Testis (tissue), 3 donors: ENCODE measurements around the gene ELOA2. TPM values are rescaled to one million over a fixed set of nuclear protein-coding genes. Genes with fewer than 3 reads are reported as not detected.
"Not testable (repeated sequence)": the region's sequence is repeated elsewhere in the genome, so short reads cannot be mapped to it uniquely, and the experiment has no call there.

Experiments
- DNase-seq: peaks from one replicate; pipeline ENCODE4 v3.0.0-alpha.2; 2019
- H3K27ac ChIP-seq, 2 donors: fragments of 200-600 bp; sonication (generic); one replicate each; pipeline ENCODE4 v1.5.1; 2019
- H3K27me3 ChIP-seq: fragments of 200-600 bp; sonication (generic); one replicate; pipeline ENCODE4 v1.5.1; 2019
- H3K36me3 ChIP-seq: fragments of 200-600 bp; sonication (generic); one replicate; pipeline ENCODE4 v1.5.1; 2017; ENCODE audit warnings: low read depth; ENCODE audit errors: missing control alignments
- H3K4me1 ChIP-seq: fragments of 200-600 bp; sonication (generic); one replicate; pipeline ENCODE4 v1.5.1; 2019
- H3K4me3 ChIP-seq, 2 donors: fragments of 200-600 bp; sonication (generic); one replicate each; pipeline ENCODE4 v1.5.1; 2017 to 2019
- H3K9me3 ChIP-seq: fragments of 200-600 bp; sonication (generic); one replicate; pipeline ENCODE4 v1.5.1; 2017
- POLR2A ChIP-seq: fragments of 450-650 bp; IDR thresholded peaks from one replicate; pipeline ENCODE4 v1.6.1; 2017; ENCODE audit warnings: antibody characterized with exemption, mild to moderate bottlenecking, moderate library complexity
- WGBS, 2 donors: methylation state at CpG; one replicate each; pipeline ENCODE4 v1.1.5; 2018; 5-methylcytosine and 5-hydroxymethylcytosine counted together
- intact Hi-C: fragments of 100-400 bp; cut with DNase I; formaldehyde crosslinking; loops from one replicate; pipeline ENCODE4 v1.15.1; 2023; ENCODE audit warnings: low total_unique reads
- polyA plus RNA-seq: library from polyadenylated mRNA; stranded (reverse); fragments of 350-450 nt; fragmentation: Illumina TruSeq; extraction: RNeasy Lipid Tissue Mini Kit (QIAGEN cat#74804); gene quantifications from one replicate; pipeline ENCODE4 v1.2.3, GENCODE V29; 2014; ENCODE audit warnings: low read depth, low replicate concordance; ENCODE audit not compliant: insufficient read depth
- total RNA-seq, 2 donors: library from RNA; depleted of rRNA; stranded (reverse); fragments of >200 nt; gene quantifications; one replicate each; pipeline ENCODE4 v1.2.3, GENCODE V29; 2016
- TF ChIP-seq, protein P1 (sequence below), 3 experiments: fragments of 450-650 bp in 2 of 3; fragments of 200-600 bp in 1 of 3; sonication (generic) in 1 of 3; IDR thresholded peaks; one replicate each; pipeline ENCODE4 v1.5.1; 2016 to 2019; ENCODE audit warnings: antibody characterized with exemption in 3 of 3, mild to moderate bottlenecking in 2 of 3, moderate library complexity in 1 of 3

ELOA2 gene
- total and polyA plus RNA-seq, 3 donors from 2014 or later: 4.4 to 8.4 (median 8.0) TPM

DNA sequence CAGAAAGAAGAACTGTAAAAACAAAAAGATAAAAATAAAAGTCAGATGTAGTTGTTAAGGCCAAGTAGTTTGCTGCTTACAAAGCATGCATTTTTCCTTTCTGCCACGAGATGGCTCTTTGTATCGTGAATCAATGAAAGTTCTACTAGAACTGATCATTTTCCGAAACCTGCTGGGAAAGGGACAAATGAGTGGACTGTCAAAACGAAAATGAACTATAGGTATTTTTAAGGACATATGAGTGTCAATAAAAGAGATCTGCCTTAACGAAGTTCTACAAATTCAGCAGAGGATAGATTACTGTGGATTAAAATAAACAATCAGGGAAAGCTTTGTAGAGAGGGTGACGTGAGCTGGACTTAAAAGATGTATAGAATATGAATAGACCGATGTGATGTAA is 15.0 kb upstream of the ELOA2 start:
- intact Hi-C loops: no loop called here
- H3K27me3 ChIP-seq: no peaks in the 10 kb centered on the region
- no peak for TF ChIP-seq POLR2A
- TF ChIP-seq, protein P1, sequence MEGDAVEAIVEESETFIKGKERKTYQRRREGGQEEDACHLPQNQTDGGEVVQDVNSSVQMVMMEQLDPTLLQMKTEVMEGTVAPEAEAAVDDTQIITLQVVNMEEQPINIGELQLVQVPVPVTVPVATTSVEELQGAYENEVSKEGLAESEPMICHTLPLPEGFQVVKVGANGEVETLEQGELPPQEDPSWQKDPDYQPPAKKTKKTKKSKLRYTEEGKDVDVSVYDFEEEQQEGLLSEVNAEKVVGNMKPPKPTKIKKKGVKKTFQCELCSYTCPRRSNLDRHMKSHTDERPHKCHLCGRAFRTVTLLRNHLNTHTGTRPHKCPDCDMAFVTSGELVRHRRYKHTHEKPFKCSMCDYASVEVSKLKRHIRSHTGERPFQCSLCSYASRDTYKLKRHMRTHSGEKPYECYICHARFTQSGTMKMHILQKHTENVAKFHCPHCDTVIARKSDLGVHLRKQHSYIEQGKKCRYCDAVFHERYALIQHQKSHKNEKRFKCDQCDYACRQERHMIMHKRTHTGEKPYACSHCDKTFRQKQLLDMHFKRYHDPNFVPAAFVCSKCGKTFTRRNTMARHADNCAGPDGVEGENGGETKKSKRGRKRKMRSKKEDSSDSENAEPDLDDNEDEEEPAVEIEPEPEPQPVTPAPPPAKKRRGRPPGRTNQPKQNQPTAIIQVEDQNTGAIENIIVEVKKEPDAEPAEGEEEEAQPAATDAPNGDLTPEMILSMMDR (IDR thresholded peaks at IDR 0.05): peak; percentile 21 to 62 (median 57)
- H3K9me3 ChIP-seq: no peaks in the 10 kb centered on the region
- H3K4me3 ChIP-seq: no peak overlapping the region
- no peak overlapping the region for H3K27ac ChIP-seq
- 38 to 49% methylated on average over 7 of the region's 7 CpGs for WGBS, 2 donors
- no peaks in the 10 kb centered on the region for H3K4me1 ChIP-seq
- no peaks in the 10 kb centered on the region for H3K36me3 ChIP-seq
- peak; percentile 25 for DNase-seq

DNA sequence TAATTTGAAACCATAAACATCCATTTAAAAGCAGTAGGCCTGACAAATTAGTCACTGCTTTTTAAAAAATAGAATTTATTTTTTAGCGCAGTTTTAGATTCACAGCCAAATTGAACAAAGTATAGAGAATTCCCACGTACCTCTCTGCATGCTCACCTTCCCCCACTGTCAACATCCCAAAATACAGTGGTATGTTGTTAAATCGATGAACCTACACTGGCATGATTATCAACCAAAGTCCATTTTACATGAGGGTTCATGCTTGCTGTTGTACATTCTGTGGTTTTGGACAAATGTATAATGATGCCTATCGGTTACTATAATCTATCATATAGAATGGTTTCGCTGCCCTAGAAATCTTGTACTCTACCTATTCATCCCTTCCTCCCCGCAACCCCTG is 5.6 kb upstream of the ELOA2 start:
- TF ChIP-seq POLR2A: no peak
- TF ChIP-seq, protein P1 (IDR thresholded peaks at IDR 0.05): no peak
- Histone ChIP-seq H3K9me3 (no peaks in the 10 kb centered on the region), H3K27ac (no peak overlapping the region), H3K36me3 (no peaks in the 10 kb centered on the region), H3K4me1 (no peaks in the 10 kb centered on the region), H3K4me3 (no peak overlapping the region), H3K27me3 (no peaks in the 10 kb centered on the region)
- no peak for DNase-seq
- 94 to 96% methylated on average over 6 of the region's 6 CpGs for WGBS, 2 donors
- intact Hi-C loops: no loop called here

DNA sequence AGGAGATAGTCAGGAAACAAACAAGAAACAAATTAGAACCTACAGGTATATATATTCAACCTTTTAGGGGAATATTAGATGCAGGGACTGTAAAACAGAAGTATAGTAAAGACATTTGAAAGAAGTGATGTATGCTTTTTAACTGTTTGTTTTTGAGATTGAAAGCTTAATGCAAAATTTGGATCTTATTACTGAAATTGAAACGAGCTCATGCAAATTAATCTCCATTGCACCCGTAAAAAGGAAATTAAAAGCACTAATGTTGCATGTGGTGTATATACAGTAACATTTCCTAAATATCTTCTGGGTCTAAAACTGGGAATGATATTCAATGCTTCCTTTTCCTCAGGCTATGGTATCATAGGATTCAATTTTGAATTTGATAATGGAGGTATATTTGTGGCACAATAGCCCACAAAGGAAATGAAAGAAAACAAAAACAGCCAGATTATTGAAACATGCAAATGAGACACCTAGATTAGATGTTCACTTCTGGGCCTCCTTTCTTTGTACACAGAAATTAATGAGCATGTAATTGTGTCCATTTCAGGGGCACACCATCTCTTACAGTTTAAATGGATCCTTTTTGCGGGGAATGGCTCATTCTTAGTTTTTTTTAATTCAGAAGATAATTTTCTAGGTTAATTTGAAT is 1.6 kb upstream of the ELOA2 start:
- TF ChIP-seq, protein P1 (IDR thresholded peaks at IDR 0.05): no peak
- TF ChIP-seq POLR2A: no peak
- no peak overlapping the region for H3K4me3 ChIP-seq
- no peaks in the 10 kb centered on the region for H3K27me3 ChIP-seq
- no peaks in the 10 kb centered on the region for H3K9me3 ChIP-seq
- no peaks in the 10 kb centered on the region for H3K4me1 ChIP-seq
- intact Hi-C loops: no loop called here
- WGBS, 2 donors: 86% methylated on average over 3 of the region's 3 CpGs
- no peak for DNase-seq
- no peak overlapping the region for H3K27ac ChIP-seq
- no peaks in the 10 kb centered on the region for H3K36me3 ChIP-seq

DNA sequence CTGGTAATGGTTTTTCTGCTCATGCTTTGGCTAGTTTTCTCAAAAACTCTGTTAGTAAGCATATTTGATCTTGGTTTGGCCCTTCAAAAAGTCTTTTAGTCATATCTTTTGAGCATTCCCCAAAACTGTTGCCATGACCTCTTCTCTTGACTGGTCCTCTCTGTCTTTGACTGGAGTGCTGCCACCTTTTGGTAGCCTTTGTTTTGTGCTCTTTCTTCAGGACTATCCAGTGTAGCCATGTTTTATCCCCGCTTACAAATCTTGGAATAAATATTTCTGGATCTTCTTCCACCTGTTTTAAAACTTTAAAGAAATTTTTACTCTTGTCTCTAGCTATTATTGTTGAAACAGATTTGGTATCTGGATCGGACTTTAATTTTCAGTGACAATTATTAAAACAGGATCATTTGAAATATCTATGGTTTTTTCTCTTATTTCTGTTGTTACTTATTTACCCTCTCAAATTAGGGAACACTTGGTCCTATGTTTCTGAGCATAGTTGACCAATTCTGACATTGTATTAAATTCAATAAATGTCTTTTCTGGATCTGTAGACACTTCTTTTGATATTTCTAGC is 965 bp upstream of the ELOA2 start:
- intact Hi-C loops: no loop called here
- Histone ChIP-seq H3K36me3 (no peaks in the 10 kb centered on the region), H3K27ac (no peak overlapping the region), H3K27me3 (no peaks in the 10 kb centered on the region), H3K9me3 (no peaks in the 10 kb centered on the region), H3K4me1 (no peaks in the 10 kb centered on the region), H3K4me3 (no peak overlapping the region)
- DNase-seq: peak; percentile 49
- no peak for TF ChIP-seq POLR2A
- TF ChIP-seq, protein P1 (IDR thresholded peaks at IDR 0.05): no peak
- 58 to 64% methylated on average over 2 of the region's 2 CpGs for WGBS, 2 donors

DNA sequence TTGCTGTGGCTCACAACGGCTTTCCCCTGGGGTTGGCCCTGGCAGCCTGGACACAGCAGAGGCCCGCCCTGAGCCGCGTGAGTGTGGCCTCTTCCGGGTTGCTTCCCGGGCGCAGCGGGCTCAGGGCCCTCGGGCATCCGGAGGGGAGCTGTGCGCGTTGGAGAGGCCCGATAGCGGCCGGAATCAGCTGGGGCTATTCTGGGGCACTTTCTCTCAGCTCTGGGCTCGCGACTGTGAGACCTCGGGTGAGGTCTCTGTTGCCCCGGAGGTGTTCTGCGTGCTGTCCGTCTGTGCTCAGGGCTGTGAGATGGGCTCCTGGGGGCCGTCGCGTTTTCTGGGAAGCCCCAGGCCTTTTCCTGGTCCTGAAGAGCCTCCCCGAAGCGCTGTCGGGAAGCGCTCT is 830 bp downstream of the ELOA2 start:
- H3K4me1 ChIP-seq, DNase-seq, H3K36me3 ChIP-seq, intact Hi-C loops, H3K9me3 ChIP-seq, H3K27me3 ChIP-seq, H3K27ac ChIP-seq: not testable (repeated sequence)
- 51 to 72% methylated on average over 17 to 28 of the region's 28 CpGs for WGBS, 2 donors
- H3K4me3 ChIP-seq: peak overlapping the region in 1 of 2 donors; percentile 7
